Transverse colon (tissue), 4 donors: ENCODE measurements around the gene ZDHHC3.

Experiments
- POLR2A ChIP-seq: fragments of 450-650 bp; IDR thresholded peaks from one replicate; pipeline ENCODE4 v1.6.1; 2016; ENCODE audit warnings: antibody characterized with exemption, mild to moderate bottlenecking, moderate library complexity
- POLR2AphosphoS5 ChIP-seq, 3 donors: sonication (generic); formaldehyde crosslinking; IDR thresholded peaks; one replicate each; pipeline ENCODE4 v1.6.1; 2016; ENCODE audit warnings: antibody characterized with exemption in 3 of 3
- TF ChIP-seq, protein P1 (sequence below), 5 experiments: fragments of 200-600 bp in 3 of 5; fragments of 450-650 bp in 2 of 5; sonication (generic) in 3 of 5; IDR thresholded peaks; 1 replicate in 2 of 5; 2 replicates in 3 of 5; pipeline ENCODE4 v1.5.1; 2016 to 2017; ENCODE audit warnings: antibody characterized with exemption in 5 of 5, inconsistent platforms in 3 of 5, mild to moderate bottlenecking in 2 of 5, moderate library complexity in 1 of 5

GRCh38 chr3:44920081-44920480 lies 55.9 kb downstream of the ZDHHC3 start:
- TF ChIP-seq, protein P1, sequence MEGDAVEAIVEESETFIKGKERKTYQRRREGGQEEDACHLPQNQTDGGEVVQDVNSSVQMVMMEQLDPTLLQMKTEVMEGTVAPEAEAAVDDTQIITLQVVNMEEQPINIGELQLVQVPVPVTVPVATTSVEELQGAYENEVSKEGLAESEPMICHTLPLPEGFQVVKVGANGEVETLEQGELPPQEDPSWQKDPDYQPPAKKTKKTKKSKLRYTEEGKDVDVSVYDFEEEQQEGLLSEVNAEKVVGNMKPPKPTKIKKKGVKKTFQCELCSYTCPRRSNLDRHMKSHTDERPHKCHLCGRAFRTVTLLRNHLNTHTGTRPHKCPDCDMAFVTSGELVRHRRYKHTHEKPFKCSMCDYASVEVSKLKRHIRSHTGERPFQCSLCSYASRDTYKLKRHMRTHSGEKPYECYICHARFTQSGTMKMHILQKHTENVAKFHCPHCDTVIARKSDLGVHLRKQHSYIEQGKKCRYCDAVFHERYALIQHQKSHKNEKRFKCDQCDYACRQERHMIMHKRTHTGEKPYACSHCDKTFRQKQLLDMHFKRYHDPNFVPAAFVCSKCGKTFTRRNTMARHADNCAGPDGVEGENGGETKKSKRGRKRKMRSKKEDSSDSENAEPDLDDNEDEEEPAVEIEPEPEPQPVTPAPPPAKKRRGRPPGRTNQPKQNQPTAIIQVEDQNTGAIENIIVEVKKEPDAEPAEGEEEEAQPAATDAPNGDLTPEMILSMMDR (IDR thresholded peaks at IDR 0.05) = no peak
- TF ChIP-seq POLR2A (no peak), POLR2AphosphoS5 (IDR thresholded peaks at IDR 0.05) (no peak)
